MM.1S (cell line): ENCODE results near the gene RPS18.

Experiments used
- CTCF ChIP-seq: fragments of 300-600 bp; sonication (generic); IDR thresholded peaks from 2 replicates; pipeline ENCODE4 v1.5.1; 2016; ENCODE audit warnings: antibody characterized with exemption, low read length, mixed read lengths
- EZH2phosphoT487 ChIP-seq: fragments of 300-600 bp; sonication (generic); IDR thresholded peaks from 2 replicates; pipeline ENCODE4 v1.6.1; 2018; ENCODE audit warnings: antibody characterized with exemption, low read length

DNA sequence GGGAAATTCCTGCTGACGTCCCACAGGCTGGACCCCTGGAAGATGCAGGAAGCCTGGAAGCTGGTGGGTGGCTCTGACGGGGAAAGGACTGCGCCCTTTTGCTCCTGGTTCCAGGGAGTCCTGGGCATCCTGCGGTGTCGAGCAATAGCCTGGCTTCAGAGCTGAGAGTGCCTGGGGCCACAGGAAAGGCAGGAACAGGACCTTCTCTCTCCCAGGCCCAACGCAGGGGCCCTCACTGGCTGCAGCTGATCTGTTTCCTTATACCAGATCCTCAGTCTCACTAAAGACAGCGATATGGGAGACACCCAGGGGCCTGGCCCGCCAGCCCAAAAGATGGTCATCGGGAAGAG is 6.5 kb downstream of the RPS18 start:
- TF ChIP-seq CTCF, result no peak
- TF ChIP-seq EZH2phosphoT487, result no peak
